GM18502 (cell line): ENCODE measurements around the gene DOCK1.

Experiments used
- ATAC-seq: cut with Tn5 transposase; IDR thresholded peaks from one replicate; pipeline ENCODE4 v1.9.1; 2021; ENCODE audit warnings: mild to moderate bottlenecking; ENCODE audit not compliant: unreplicated experiment, poor library complexity

Gene DOCK1

GRCh38 chr10:127194599-127194998 is 289.4 kb downstream of the DOCK1 start:
- no peak for ATAC-seq

- no peak for ATAC-seq
These were observed 289.8 kb downstream of the DOCK1 start for GRCh38 chr10:127195041-127195506.

GRCh38 chr10:127195571-127196281 is 290.5 kb downstream of the DOCK1 start:
- ATAC-seq = no peak

- ATAC-seq = no peak
These were observed 291.3 kb downstream of the DOCK1 start, which contains the start of gene INSYN2A for GRCh38 chr10:127196282-127197153. Gene INSYN2A (minus strand): TSS chr10:127196591. CDS start chr10:127176395, 20,196 bp downstream.

- no peak for ATAC-seq
These were observed 291.9 kb downstream of the DOCK1 start for GRCh38 chr10:127197154-127197432.

- no peak for ATAC-seq
These were observed 293.1 kb downstream of the DOCK1 start for GRCh38 chr10:127198307-127198706.

- no peak for ATAC-seq
These were observed 293.5 kb downstream of the DOCK1 start for GRCh38 chr10:127198721-127199120.

- ATAC-seq = no peak
These were observed 295.4 kb downstream of the DOCK1 start for GRCh38 chr10:127200646-127201045.

- no peak for ATAC-seq
These were observed 297.8 kb downstream of the DOCK1 start for GRCh38 chr10:127203067-127203466.

- ATAC-seq = no peak
These were observed 301.9 kb downstream of the DOCK1 start for GRCh38 chr10:127207081-127207480.

- no peak for ATAC-seq
These were observed 305.8 kb downstream of the DOCK1 start for GRCh38 chr10:127210936-127211466.

- no peak for ATAC-seq
These were observed 310.6 kb downstream of the DOCK1 start for GRCh38 chr10:127215866-127216265.

- ATAC-seq = no peak
These were observed 311.0 kb downstream of the DOCK1 start for GRCh38 chr10:127216274-127216673.

- ATAC-seq = no peak
These were observed 311.6 kb downstream of the DOCK1 start for GRCh38 chr10:127216786-127217185.

- no peak for ATAC-seq
These were observed 313.4 kb downstream of the DOCK1 start for GRCh38 chr10:127218658-127219057.

- no peak for ATAC-seq
These were observed 316.1 kb downstream of the DOCK1 start for GRCh38 chr10:127221281-127221680.

- no peak for ATAC-seq
These were observed 321.8 kb downstream of the DOCK1 start for GRCh38 chr10:127227027-127227426.

GRCh38 chr10:127227663-127228062 is 322.4 kb downstream of the DOCK1 start:
- no peak for ATAC-seq

- no peak for ATAC-seq
These were observed 323.1 kb downstream of the DOCK1 start for GRCh38 chr10:127228195-127228787.

- no peak for ATAC-seq
These were observed 329.1 kb downstream of the DOCK1 start for GRCh38 chr10:127234306-127234800.

GRCh38 chr10:127236266-127236665 is 331.0 kb downstream of the DOCK1 start:
- ATAC-seq = no peak
